ENCODE measurements around the gene USP2.

- no peak for TF ChIP-seq CTCF (conservative IDR thresholded peaks at IDR 0.05 in 1 of 2, IDR thresholded peaks at IDR 0.05 in 1 of 2; ENCODE audit: extremely low read depth in 1 of 2, insufficient read depth in 1 of 2, low read depth in 1 of 2, low read length in 2 of 2)
- TF ChIP-seq EZH2 (IDR thresholded peaks at IDR 0.05; ENCODE audit: borderline replicate concordance, low read length): no peak
These were observed 31.2 kb downstream of the USP2 start for GRCh38 chr11:119350302-119350701.

All from mammary epithelial cell (primary cell).